ENCODE measurements around the gene NXT1. TPM values are rescaled to one million over a fixed set of nuclear protein-coding genes. Genes with fewer than 3 reads are reported as not detected.

Gene NXT1
- total RNA-seq, 2 experiments from 2014 or later = 34.0 to 48.3 TPM

DNA sequence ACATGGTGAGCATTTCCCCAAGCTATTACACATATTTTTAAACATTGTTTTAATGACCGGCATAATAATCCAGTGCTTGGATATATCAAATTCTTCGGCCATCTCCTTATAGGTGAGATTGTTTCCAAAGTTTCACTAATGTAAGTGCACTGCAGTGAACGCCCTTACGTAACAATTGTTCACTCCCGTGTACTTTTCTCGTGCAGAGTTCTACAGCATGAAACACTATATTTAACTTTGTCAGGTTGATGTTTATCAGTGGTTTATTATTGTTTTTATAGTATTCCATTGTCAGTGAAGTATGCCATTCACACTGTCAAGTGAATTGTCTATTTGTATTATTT, 7.9 kb downstream of the NXT1 start:
- no peak for ATAC-seq
- no peaks in the 10 kb centered on the region for H3K27me3 Mint-ChIP-seq
- no peaks in the 10 kb centered on the region for H3K9me3 Mint-ChIP-seq (ENCODE audit: low read depth)

GRCh38 chr20:23358923-23359593, 8.5 kb downstream of the NXT1 start:
- peaks cover 15% of the 10 kb centered on the region for H3K36me3 Mint-ChIP-seq
- CTCF ChIA-PET = interaction anchor here (2.7 to 3.5 kb wide), 2 partner anchors 9 to 61 kb away, joined by 18 to 42 read pairs; partner anchors contain the start of genes NAPB and NXT1
- no peak overlapping the region for H3K4me3 Mint-ChIP-seq
- H3K27me3 Mint-ChIP-seq = no peaks in the 10 kb centered on the region
- H3K9me3 Mint-ChIP-seq (ENCODE audit: low read depth) = no peaks in the 10 kb centered on the region
- peak overlapping the region; percentile 85 for H3K27ac Mint-ChIP-seq
- DNase-seq (no peak), ATAC-seq (no peak)
- H3K4me1 Mint-ChIP-seq = peaks cover 42% of the 10 kb centered on the region

More for the DNA sequence above, 7.9 kb downstream of the NXT1 start:
- CTCF ChIA-PET = interaction anchor here (1.2 to 3.5 kb wide), 3 partner anchors 8 to 91 kb away, joined by 4 to 42 read pairs (median 18); partner anchors contain the start of genes NAPB and NXT1
- peak overlapping the region; percentile 92 for H3K4me3 Mint-ChIP-seq
- H3K27ac Mint-ChIP-seq = peak overlapping the region; percentile 85
- DNase-seq = no peak
- peaks cover 41% of the 10 kb centered on the region for H3K4me1 Mint-ChIP-seq
- H3K36me3 Mint-ChIP-seq = peaks cover 19% of the 10 kb centered on the region

GRCh38 chr20:23360531-23360930, 9.9 kb downstream of the NXT1 start:
- H3K27ac Mint-ChIP-seq = peak overlapping the region; percentile 90
- H3K27me3 Mint-ChIP-seq = no peaks in the 10 kb centered on the region
- H3K4me1 Mint-ChIP-seq = peaks cover 52% of the 10 kb centered on the region
- H3K9me3 Mint-ChIP-seq (ENCODE audit: low read depth) = no peaks in the 10 kb centered on the region
- CTCF ChIA-PET = interaction anchor here (2.0 to 3.5 kb wide), 2 partner anchors 10 to 59 kb away, joined by 16 to 42 read pairs; partner anchors contain the start of genes NAPB and NXT1
- peak overlapping the region; percentile 81 for H3K4me3 Mint-ChIP-seq
- DNase-seq (no peak), ATAC-seq (no peak)
- H3K36me3 Mint-ChIP-seq = peaks cover 16% of the 10 kb centered on the region

GRCh38 chr20:23361119-23361475, 10.5 kb downstream of the NXT1 start:
- no peaks in the 10 kb centered on the region for H3K27me3 Mint-ChIP-seq
- peak overlapping the region; percentile 90 for H3K27ac Mint-ChIP-seq
- H3K36me3 Mint-ChIP-seq = peaks cover 19% of the 10 kb centered on the region
- peaks cover 52% of the 10 kb centered on the region for H3K4me1 Mint-ChIP-seq
- ATAC-seq (no peak), DNase-seq (no peak)
- no peaks in the 10 kb centered on the region for H3K9me3 Mint-ChIP-seq (ENCODE audit: low read depth)
- peak overlapping the region; percentile 81 for H3K4me3 Mint-ChIP-seq
- CTCF ChIA-PET = interaction anchor here (0.6 to 2.0 kb wide), 6 partner anchors 8 to 60 kb away, joined by 3 to 16 read pairs (median 3); partner anchors contain the start of genes NAPB and NXT1

DNA sequence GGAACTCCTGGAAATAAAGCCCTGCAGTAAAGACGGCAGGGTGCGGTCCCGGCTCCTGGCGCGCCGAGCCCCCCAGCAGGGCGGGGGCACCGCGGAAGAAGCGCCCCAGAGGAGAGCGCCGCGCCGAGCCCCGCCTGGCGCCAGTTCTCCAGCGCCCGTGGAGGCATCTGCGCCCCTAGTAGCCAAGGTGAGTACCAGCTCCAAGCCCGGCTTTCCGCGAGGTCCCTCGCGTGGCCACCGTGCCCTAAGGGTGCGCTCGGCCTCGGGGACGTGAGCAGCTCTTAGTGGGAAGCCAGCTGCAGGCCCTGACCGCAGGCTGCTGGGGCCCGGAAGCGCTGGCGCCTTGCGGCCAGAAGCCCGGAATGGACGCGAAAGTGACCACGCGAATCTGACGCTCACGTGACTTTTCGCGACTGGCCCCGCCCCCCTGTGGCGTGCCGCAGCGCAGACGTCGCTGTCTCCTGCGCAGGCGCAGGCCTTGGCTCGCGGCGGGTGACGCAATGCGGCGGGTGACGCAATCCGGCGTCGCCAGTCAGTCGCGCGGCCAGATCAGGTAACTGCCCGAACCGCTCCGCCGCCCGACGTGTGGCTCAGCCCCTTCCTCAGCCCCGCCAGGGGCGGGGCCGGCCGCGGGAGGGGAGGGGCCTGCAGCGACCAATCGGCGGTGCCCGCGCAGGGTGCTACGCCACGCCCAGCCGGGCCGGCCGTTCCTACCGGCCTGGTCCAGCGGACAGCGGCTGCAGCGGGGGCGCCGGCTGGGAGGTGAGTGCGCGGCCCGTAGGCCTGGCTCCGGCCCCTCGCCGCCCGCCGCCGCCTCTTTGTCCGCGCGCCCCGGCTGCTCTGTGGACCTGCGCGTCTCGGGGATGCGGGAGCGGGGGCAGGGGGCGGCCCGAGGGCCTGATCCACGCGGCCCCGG, 11.1 kb downstream of the NXT1 start, which contains the start of gene GZF1:
Gene GZF1 (plus strand): TSS at position 707 of the 916 bp plus-strand sequence. CDS start 2,202 bp downstream, outside the sequence.
- CTCF ChIA-PET = interaction anchor here (0.6 to 2.0 kb wide), 6 partner anchors 9 to 60 kb away, joined by 3 to 16 read pairs (median 3); partner anchors contain the start of genes NAPB and NXT1
- DNase-seq (peak; percentile 98), ATAC-seq (peak; percentile 82)
- peak within 1 kb of the TSS; percentile 89 for H3K4me3 Mint-ChIP-seq
- no peaks in the 10 kb centered on the region for H3K27me3 Mint-ChIP-seq
- H3K9me3 Mint-ChIP-seq (ENCODE audit: low read depth) = no peaks in the 10 kb centered on the region
- peak within 1 kb of the TSS; percentile 97 for H3K27ac Mint-ChIP-seq
- H3K4me1 Mint-ChIP-seq = peaks cover 56% of the 10 kb centered on the region
- peaks cover 21% of the 10 kb centered on the region for H3K36me3 Mint-ChIP-seq

DNA sequence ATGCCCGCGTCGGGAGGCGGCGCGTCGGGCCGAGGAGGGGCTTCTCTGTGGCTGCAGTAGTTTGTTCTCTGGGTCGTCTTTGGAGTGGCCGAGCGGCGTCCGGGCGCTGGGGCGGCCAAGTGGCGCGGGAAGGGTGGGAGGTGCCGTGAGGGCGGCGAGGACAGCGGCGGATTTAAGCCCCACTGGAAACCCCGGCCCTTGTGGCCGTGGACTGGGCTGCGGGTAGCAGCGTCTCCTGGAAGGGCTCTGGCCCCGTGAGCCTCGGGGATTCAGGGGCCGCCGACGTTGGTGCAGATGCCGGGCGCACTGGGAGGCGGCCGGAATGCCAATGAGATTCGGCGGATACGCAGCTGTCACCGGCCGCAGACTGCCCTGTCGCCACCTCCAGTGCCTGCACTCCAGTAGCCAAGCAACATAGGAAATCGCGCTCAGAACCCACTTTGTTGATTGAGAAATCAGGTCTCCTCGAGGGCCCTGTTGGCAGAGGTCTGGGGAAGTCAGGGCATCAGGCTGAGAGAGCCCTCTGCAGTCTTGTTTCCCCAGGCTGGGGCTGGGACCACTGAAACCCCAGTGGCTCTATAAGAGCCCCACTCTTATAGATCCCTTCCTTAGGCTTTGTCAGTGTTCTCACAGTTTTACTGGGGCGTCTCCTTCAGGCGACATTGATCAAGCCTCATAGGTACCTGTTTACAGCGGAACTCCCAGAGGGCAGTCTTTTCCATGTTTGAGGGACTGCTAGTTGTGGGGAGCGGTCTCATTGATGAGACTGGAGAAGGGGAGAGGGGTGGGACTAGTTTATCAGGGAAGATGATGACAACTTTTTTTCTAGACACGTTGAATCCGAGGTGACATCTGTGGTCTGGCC, 12.0 kb downstream of the NXT1 start:
- Mint-ChIP-seq H3K4me1 (peaks cover 59% of the 10 kb centered on the region), H3K4me3 (peak overlapping the region; percentile 89), H3K9me3 (ENCODE audit: low read depth) (no peaks in the 10 kb centered on the region), H3K36me3 (peaks cover 22% of the 10 kb centered on the region), H3K27ac (peak overlapping the region; percentile 97), H3K27me3 (no peaks in the 10 kb centered on the region)
- ATAC-seq (no peak), DNase-seq (peak; percentile 69)
- CTCF ChIA-PET = interaction anchor here (1.9 kb wide), 1 partner anchor 58 kb away, joined by 6 read pairs; the partner anchor contains the start of gene NAPB

DNA sequence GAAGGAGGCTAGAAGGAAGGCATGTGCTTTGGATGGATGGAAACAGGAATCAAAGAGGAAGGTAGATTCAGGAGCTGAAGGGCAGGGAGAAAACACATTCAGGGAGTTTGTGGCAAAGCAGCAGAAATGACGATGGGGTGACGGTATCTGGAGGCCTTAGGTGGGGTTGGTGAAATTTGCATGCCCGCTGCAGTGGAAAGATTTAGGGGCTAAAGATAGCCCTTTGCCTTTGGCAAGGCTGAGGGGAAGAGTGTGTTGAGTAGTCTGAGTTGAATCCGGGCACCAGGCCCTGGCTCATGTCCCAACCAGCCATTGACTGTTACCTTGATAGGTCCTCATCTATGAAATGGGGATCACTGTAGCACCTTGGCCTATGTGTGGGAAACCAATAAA, 12.7 kb downstream of the NXT1 start:
- Mint-ChIP-seq H3K9me3 (ENCODE audit: low read depth) (no peaks in the 10 kb centered on the region), H3K4me3 (peak overlapping the region; percentile 89), H3K36me3 (peaks cover 27% of the 10 kb centered on the region), H3K27me3 (no peaks in the 10 kb centered on the region), H3K27ac (peak overlapping the region; percentile 97), H3K4me1 (peaks cover 65% of the 10 kb centered on the region)
- CTCF ChIA-PET = interaction anchor here (1.9 kb wide), 1 partner anchor 58 kb away, joined by 6 read pairs; the partner anchor contains the start of gene NAPB
- ATAC-seq = no peak
- DNase-seq = no peak

GRCh38 chr20:23365390-23366165, 15.0 kb downstream of the NXT1 start:
- CTCF ChIA-PET = no interaction called here
- peaks cover 45% of the 10 kb centered on the region for H3K36me3 Mint-ChIP-seq
- no peaks in the 10 kb centered on the region for H3K9me3 Mint-ChIP-seq (ENCODE audit: low read depth)
- H3K4me1 Mint-ChIP-seq = peaks cover 55% of the 10 kb centered on the region
- no peaks in the 10 kb centered on the region for H3K27me3 Mint-ChIP-seq
- DNase-seq = no peak
- H3K27ac Mint-ChIP-seq = peak overlapping the region; percentile 63
- ATAC-seq = no peak
- peak overlapping the region; percentile 15 for H3K4me3 Mint-ChIP-seq

DNA sequence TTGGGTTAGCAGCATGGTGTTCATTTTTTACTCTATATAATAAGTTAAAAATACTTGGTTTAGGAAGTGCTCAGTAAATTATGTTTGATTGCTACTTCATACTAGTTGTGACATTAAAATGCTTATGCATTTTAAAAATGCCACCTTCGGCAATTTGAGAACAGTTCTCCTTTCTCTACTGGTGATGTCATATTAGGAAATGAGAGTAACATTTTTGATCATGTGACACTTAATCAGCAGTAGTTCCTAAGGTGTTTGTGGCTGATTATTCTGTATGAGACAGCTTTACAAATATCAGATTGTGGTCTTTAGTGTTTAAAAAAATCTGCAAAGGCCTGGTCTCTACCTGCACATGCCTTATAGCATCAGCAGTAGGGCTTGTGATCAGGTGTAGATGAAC, 15.8 kb downstream of the NXT1 start:
- CTCF ChIA-PET = no interaction called here
- peak overlapping the region; percentile 74 for H3K27ac Mint-ChIP-seq
- peaks cover 49% of the 10 kb centered on the region for H3K36me3 Mint-ChIP-seq
- ATAC-seq (no peak), DNase-seq (no peak)
- H3K4me1 Mint-ChIP-seq = peaks cover 51% of the 10 kb centered on the region
- H3K27me3 Mint-ChIP-seq = no peaks in the 10 kb centered on the region
- no peaks in the 10 kb centered on the region for H3K9me3 Mint-ChIP-seq (ENCODE audit: low read depth)
- peak overlapping the region; percentile 42 for H3K4me3 Mint-ChIP-seq

DNA sequence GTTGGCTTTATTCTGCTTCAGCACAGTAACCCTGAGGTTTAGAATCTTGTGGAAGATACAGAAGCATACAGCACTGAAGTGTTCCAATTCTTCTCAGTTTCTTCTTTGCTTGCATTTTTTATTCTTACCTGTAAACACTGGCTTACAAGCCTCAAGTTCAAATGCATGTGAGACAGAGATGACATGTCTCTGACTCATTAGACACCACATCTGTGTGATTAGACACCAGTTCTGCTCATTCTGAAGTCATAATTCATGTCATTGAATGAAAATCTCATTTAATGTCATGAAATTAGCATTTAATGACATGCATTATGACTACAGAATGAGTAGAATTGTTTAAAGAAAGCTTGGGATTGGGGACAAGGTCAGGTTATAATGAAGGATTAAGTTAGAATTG, 17.2 kb downstream of the NXT1 start:
- Mint-ChIP-seq H3K36me3 (peaks cover 52% of the 10 kb centered on the region), H3K4me3 (no peak overlapping the region), H3K9me3 (ENCODE audit: low read depth) (no peaks in the 10 kb centered on the region), H3K4me1 (peaks cover 51% of the 10 kb centered on the region), H3K27me3 (no peaks in the 10 kb centered on the region), H3K27ac (peak overlapping the region; percentile 18)
- CTCF ChIA-PET = no interaction called here
- no peak for ATAC-seq
- no peak for DNase-seq

DNA sequence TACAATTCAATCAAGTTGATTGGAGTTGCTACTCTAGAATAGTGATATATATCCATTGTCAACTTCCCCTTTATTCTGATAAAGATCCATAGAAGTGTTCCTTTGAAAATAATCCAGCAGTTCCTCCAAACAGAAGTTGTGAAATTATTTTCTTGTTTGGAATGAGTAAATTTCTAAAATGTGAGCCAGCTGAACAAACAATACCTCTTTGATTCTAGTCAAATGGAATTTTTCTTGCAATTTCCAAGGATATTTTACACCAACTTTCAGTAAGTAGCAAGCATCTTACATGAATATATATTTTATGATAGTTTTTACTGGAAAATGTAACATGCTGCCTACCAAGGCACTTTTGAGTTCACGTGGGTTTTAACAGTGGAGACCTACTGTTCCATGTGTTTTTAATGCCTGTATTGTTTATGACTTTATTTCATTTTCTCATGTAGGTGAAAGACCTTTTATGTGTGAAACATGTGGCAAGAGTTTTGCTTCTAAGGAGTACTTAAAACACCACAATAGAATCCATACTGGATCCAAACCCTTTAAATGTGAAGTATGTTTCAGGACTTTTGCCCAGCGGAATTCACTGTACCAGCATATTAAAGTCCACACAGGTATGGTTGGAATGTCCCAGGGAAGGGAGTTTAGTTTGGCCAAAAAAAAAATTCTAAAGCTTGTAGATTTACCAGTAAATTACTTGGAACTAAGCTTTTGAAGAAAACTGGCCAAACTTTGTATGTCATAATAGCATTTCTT, 17.9 kb downstream of the NXT1 start:
- Mint-ChIP-seq H3K4me1 (peaks cover 43% of the 10 kb centered on the region), H3K36me3 (peaks cover 50% of the 10 kb centered on the region), H3K9me3 (ENCODE audit: low read depth) (no peaks in the 10 kb centered on the region), H3K4me3 (no peak overlapping the region), H3K27me3 (no peaks in the 10 kb centered on the region), H3K27ac (no peak overlapping the region)
- CTCF ChIA-PET = no interaction called here
- ATAC-seq (no peak), DNase-seq (no peak)
